Measurements from ENCODE around the gene RNF220.

RNF220 gene

GRCh38 chr1:44609768-44610526, 204.9 kb downstream of the RNF220 start:
- no peak for DNase-seq (ENCODE audit: low read depth, low spot score)

DNA sequence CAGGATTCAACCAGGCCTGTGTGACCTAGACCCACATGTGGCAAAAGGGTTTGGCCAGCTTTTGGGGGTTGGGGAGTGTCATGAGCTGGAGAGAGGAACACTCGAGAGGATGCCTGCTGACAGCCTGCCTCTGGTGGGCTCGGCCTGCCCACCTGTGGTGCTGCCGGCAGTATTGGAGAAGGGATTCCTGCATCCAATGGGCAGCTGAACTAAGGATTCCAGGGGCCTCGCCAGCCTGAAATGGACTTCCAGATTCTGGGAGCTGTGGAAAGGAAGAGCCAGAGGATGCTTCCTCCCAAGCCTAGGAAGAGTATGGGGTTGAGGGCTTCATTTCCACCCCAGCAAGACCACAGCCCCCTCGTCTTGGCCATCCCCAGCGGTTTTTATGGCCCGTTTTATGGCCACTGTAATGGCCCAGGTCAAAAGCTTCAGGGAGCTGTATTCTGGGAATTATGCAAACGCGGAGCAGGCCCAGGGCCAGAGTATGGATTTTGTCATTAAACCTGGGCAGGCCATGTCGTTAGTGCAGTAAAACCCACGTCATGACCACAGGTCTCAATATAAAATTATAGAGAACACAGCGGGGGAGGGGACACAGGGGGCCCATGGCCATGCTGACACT, 205.6 kb downstream of the RNF220 start:
- no peak for DNase-seq (ENCODE audit: low read depth, low spot score)

GRCh38 chr1:44611419-44611818, 206.4 kb downstream of the RNF220 start:
- DNase-seq (ENCODE audit: low read depth, low spot score) = no peak

GRCh38 chr1:44611866-44612265, 206.8 kb downstream of the RNF220 start:
- no peak for DNase-seq (ENCODE audit: low read depth, low spot score)

GRCh38 chr1:44613941-44614340, 208.9 kb downstream of the RNF220 start:
- no peak for DNase-seq (ENCODE audit: low read depth, low spot score)

GRCh38 chr1:44616284-44616990, 211.4 kb downstream of the RNF220 start:
- no peak for DNase-seq (ENCODE audit: low read depth, low spot score)

- DNase-seq (ENCODE audit: low read depth, low spot score) = no peak
Measured at GRCh38 chr1:44616991-44617702, 212.1 kb downstream of the RNF220 start.

DNA sequence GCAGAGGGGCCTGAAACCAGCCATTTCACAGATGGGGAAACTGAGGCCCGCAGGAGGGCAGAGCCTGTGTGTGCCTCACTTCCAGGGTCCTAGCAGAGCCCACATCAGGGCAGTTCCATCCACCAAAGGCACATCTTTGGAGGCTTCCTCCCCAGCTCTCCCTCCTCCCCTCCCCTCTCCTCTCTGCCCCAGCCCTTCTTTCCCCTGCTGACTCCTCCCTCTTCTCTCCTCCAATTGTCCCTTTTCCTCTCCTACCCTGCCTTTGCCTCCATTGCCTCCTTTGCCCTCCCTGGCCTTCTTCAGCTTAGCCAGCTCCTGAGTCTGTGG, 212.6 kb downstream of the RNF220 start:
- no peak for DNase-seq (ENCODE audit: low read depth, low spot score)

GRCh38 chr1:44619261-44619900, 214.3 kb downstream of the RNF220 start:
- DNase-seq (ENCODE audit: low read depth, low spot score) = no peak

DNA sequence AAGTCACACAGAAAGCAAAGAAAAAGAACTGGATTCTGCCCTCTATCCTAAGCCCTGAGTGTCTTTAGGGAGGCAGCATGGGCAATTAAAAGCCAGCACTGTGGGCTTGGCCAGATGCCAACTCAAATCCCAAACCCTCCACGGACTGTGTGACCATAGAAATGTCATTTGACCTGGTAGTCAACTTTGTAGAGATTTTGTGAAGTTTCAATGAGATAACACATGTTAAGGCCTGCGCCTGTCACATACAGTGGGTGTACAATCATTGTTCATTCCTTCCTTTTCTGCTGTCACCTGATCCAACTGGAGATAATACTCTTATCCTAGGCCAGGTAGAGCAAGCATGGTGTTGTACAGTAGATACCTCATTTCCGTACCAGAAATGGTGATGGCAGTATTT, 215.0 kb downstream of the RNF220 start:
- no peak for DNase-seq (ENCODE audit: low read depth, low spot score)

GRCh38 chr1:44621841-44622286, 216.8 kb downstream of the RNF220 start:
- DNase-seq (ENCODE audit: low read depth, low spot score) = no peak

- no peak for DNase-seq (ENCODE audit: low read depth, low spot score)
Measured at GRCh38 chr1:44624268-44624901, 219.3 kb downstream of the RNF220 start.

DNA sequence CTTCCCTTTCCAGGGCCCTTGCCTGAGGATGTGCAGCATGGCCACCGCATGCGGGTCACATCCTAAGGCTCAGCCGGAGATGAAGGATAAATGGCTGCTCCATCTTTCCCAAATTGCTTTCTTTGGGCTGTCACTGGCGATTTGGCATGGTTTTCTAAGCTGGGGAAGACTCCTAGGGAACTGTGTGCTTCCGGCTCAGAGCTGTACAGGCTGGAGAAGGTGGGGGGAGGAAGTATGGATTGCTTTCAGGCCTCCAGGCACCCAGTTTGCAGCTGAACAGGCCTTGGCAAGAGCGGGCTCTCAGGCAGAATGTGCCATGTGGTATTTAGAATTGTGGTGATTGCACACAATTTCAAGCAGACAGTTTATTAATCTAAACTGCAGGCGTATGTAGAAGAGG, 220.3 kb downstream of the RNF220 start:
- no peak for DNase-seq (ENCODE audit: low read depth, low spot score)

- no peak for DNase-seq (ENCODE audit: low read depth, low spot score)
Measured at GRCh38 chr1:44628962-44629756, 224.1 kb downstream of the RNF220 start.

DNA sequence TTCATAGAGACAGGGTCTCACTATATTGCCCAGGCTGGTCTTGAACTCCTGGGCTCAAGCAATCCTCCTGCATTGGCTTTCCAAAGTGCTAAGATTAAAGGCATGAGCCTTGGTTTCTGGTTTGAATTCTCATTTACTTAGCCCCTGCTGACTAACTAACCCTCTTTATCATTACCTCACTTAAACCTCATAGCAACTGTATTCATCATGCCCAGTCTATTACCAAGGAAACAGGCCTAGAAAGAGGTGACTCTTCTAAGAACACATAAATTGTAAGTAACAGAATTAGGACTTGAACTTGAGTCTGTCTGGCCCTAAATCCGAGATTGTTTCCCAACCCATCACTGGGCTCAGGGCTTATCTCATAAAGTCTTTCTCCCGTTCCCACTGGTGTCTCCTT, 225.1 kb downstream of the RNF220 start:
- DNase-seq (ENCODE audit: low read depth, low spot score) = no peak

DNA sequence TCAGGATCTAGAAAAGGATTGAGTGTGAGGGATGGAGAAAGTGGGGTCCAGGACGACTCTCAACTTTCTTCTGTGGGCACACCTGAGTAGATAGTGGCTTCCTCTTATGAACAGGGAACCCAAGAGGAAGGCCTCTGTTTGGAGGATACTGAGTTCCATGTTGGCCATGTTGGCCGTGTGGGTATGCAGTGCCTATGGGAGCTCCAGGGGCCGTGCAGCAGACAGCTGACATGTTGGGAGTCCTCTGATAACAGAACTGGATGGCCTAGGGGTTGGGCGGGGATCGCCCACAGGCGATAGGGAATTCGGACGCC, 226.2 kb downstream of the RNF220 start:
- DNase-seq (ENCODE audit: low read depth, low spot score) = no peak

- DNase-seq (ENCODE audit: low read depth, low spot score) = peak; percentile 61
Measured at GRCh38 chr1:44631647-44632539, 226.8 kb downstream of the RNF220 start.

DNA sequence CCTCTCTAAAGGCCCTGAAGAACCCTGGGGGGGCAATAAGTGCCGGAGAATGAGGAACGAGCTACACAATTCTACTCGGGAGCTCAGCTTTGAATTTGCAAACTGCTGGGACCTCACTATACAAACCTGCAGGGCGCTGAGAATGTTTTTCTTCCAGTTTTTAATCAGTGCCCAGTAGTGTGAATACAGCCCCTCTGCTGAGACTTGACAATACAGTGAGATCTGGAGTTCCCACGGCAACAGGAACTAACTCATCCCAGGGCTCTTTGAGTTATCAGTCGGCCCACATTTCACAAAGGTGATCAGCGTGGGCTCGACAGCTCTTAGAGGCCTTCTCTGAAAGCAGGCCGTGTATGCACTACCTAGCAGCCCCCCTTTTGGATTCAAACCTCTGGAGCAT, 227.5 kb downstream of the RNF220 start:
- DNase-seq (ENCODE audit: low read depth, low spot score) = no peak

DNA sequence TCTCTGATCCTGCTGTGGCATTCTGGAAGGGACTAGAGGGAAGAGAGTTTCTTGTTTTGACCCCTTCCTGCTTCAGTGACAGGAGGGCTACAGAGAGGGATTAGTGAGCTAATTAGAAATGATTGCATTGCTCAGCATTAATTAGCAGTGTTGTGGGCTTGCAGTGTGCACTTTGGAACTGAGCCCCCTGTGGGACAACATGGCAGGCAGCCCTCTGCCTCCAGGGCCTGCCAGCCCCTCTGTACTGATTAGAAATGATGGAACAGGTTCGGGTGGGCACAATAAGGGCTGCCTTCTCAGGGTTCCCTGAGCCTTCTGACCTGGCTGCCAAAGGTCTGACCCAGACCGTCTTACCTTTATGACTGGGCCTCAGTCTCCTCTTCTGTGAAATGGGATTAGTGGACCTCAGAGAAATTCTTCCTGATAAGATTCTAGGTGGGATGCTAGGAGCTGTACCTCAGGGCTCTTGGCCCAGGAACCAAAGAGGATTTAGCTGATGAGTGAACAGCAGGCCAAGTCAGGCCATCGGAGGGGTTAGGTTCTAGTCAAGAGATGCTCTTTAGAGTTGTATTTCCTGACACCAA, 229.6 kb downstream of the RNF220 start:
- no peak for DNase-seq (ENCODE audit: low read depth, low spot score)

All from brain pericyte (primary cell).